GM10248 (cell line): ENCODE data around the gene ATP2B1.
A peak's percentile ranks its signal among the peaks of the same experiment; 100 is the strongest.

Experiments used
- CTCF ChIA-PET: fragments of 300-600 bp; sonication (Branson Sonifier 250); formaldehyde crosslinking; extraction: SDS; loops from one replicate; lab custom pipeline; 2021; ENCODE audit warnings: antibody characterized with exemption; lab: Yijun Ruan, JAX
- POLR2A ChIA-PET: fragments of 350-650 bp; sonication (Branson Sonifier 250); formaldehyde crosslinking; extraction: SDS; loops from one replicate; lab custom pipeline; 2020; ENCODE audit warnings: antibody characterized with exemption; lab: Yijun Ruan, JAX
- DNase-seq: peaks from one replicate; pipeline ENCODE4 v3.0.0; 2012; ENCODE audit errors: extremely low spot score
- CTCF ChIP-seq: IDR thresholded peaks from 2 replicates; pipeline ENCODE4 v1.5.1; 2012; ENCODE audit warnings: mild to moderate bottlenecking, low read depth; ENCODE audit errors: extremely low read depth, missing control alignments, control extremely low read depth

Gene ATP2B1

GRCh38 chr12:89544681-89545184, 163.9 kb downstream of the ATP2B1 start:
- ChIA-PET POLR2A (interaction anchor here (0.6 kb wide), 1 partner anchor 165 kb away, joined by 3 read pairs; no protein-coding TSS in a partner anchor), CTCF (interaction anchor here (0.8 to 4.1 kb wide), 19 partner anchors 7 to 1310 kb away, joined by 3 to 60 read pairs (median 6); partner anchors contain the start of genes GALNT4 and POC1B)
- DNase-seq, result no peak
- no peak for TF ChIP-seq CTCF

GRCh38 chr12:89544022-89544421, 164.6 kb downstream of the ATP2B1 start:
- TF ChIP-seq CTCF, result no peak
- ChIA-PET CTCF (interaction anchor here (0.6 to 4.1 kb wide), 32 partner anchors 8 to 1401 kb away, joined by 3 to 60 read pairs (median 4); partner anchors contain the start of genes GALNT4 and POC1B), POLR2A (interaction anchor here (0.6 kb wide), 1 partner anchor 166 kb away, joined by 3 read pairs; no protein-coding TSS in a partner anchor)
- no peak for DNase-seq

GRCh38 chr12:89542912-89543592, 165.6 kb downstream of the ATP2B1 start:
- CTCF ChIA-PET, result interaction anchor here (0.6 to 4.1 kb wide), 55 partner anchors 9 to 1416 kb away, joined by 3 to 60 read pairs (median 4); partner anchors contain the start of gene POC1B
- peak; percentile 45 for DNase-seq
- peak; percentile 86 for TF ChIP-seq CTCF
- POLR2A ChIA-PET, result no interaction called here

GRCh38 chr12:89542236-89542635, 166.4 kb downstream of the ATP2B1 start:
- CTCF ChIA-PET, result interaction anchor here (0.6 to 4.1 kb wide), 29 partner anchors 8 to 1417 kb away, joined by 3 to 60 read pairs (median 5); no protein-coding TSS in a partner anchor
- no peak for TF ChIP-seq CTCF
- no peak for DNase-seq
- POLR2A ChIA-PET, result no interaction called here

- ChIA-PET CTCF (interaction anchor here (0.9 to 1.7 kb wide), 4 partner anchors 13 to 563 kb away, joined by 3 read pairs; no protein-coding TSS in a partner anchor), POLR2A (no interaction called here)
- no peak for TF ChIP-seq CTCF
- no peak for DNase-seq
These were observed 168.1 kb downstream of the ATP2B1 start for GRCh38 chr12:89540586-89540985.

GRCh38 chr12:89539426-89540223, 169.0 kb downstream of the ATP2B1 start:
- no peak for DNase-seq
- TF ChIP-seq CTCF, result no peak
- ChIA-PET CTCF (interaction anchor here (1.0 to 1.7 kb wide), 9 partner anchors 9 to 563 kb away, joined by 3 to 7 read pairs (median 3); no protein-coding TSS in a partner anchor), POLR2A (no interaction called here)
